HEK293T (cell line): ENCODE results near the gene SLC49A3.
"Not testable (repeated sequence)": the region's sequence is repeated elsewhere in the genome, so short reads cannot be mapped to it uniquely, and the experiment has no call there.

Experiments
- CTCF ChIA-PET: fragments of 350-600 bp; formaldehyde crosslinking; extraction: SDS; loops from one replicate; lab custom pipeline; 2021; ENCODE audit warnings: antibody characterized with exemption, inconsistent platforms; lab: Yijun Ruan, JAX
- POLR2A ChIA-PET: fragments of 350-600 bp; formaldehyde crosslinking; extraction: SDS; loops from one replicate; lab custom pipeline; 2020; ENCODE audit warnings: antibody characterized with exemption, inconsistent platforms; lab: Yijun Ruan, JAX
- DNase-seq: peaks from one replicate; pipeline ENCODE4 v3.0.0; 2012; ENCODE audit warnings: mixed read lengths; ENCODE audit errors: extremely low spot score
- ARNT ChIP-seq: fragments of 450-650 bp; IDR thresholded peaks from 2 replicates; pipeline ENCODE4 v1.6.1; 2017; ENCODE audit warnings: mild to moderate bottlenecking
- BHLHE40 ChIP-seq: fragments of 450-650 bp; IDR thresholded peaks from 2 replicates; pipeline ENCODE4 v1.6.1; 2016; ENCODE audit warnings: mild to moderate bottlenecking, moderate library complexity, borderline replicate concordance
- CTBP1 ChIP-seq: fragments of 450-650 bp; IDR thresholded peaks from 2 replicates; pipeline ENCODE4 v1.6.1; 2016; ENCODE audit warnings: borderline replicate concordance
- ELF4 ChIP-seq: fragments of 450-650 bp; IDR thresholded peaks from 2 replicates; pipeline ENCODE4 v1.6.1; 2017; ENCODE audit warnings: antibody characterized with exemption
- FOXA1 ChIP-seq: fragments of 450-650 bp; IDR thresholded peaks from 2 replicates; pipeline ENCODE4 v1.6.1; 2016; ENCODE audit warnings: mild to moderate bottlenecking
- FOXK2 ChIP-seq: fragments of 450-650 bp; IDR thresholded peaks from 2 replicates; pipeline ENCODE4 v1.6.1; 2016; ENCODE audit warnings: mild to moderate bottlenecking
- FOXM1 ChIP-seq: fragments of 450-650 bp; IDR thresholded peaks from 2 replicates; pipeline ENCODE4 v1.6.1; 2017; ENCODE audit warnings: mild to moderate bottlenecking, borderline replicate concordance
- HDGF ChIP-seq: fragments of 450-650 bp; IDR thresholded peaks from 2 replicates; pipeline ENCODE4 v1.6.1; 2017; ENCODE audit warnings: antibody characterized with exemption, borderline replicate concordance
- L3MBTL2 ChIP-seq: fragments of 450-650 bp; conservative IDR thresholded peaks from 2 replicates; pipeline ENCODE4 v1.6.1; 2016; ENCODE audit warnings: mild to moderate bottlenecking
- LEF1 ChIP-seq: fragments of 450-650 bp; IDR thresholded peaks from 2 replicates; pipeline ENCODE4 v1.6.1; 2017; ENCODE audit warnings: mild to moderate bottlenecking, borderline replicate concordance
- NFRKB ChIP-seq: fragments of 450-650 bp; IDR thresholded peaks from 2 replicates; pipeline ENCODE4 v1.6.1; 2016; ENCODE audit warnings: mild to moderate bottlenecking, moderate library complexity
- PKNOX1 ChIP-seq: fragments of 450-650 bp; IDR thresholded peaks from 2 replicates; pipeline ENCODE4 v1.6.1; 2016
- SP1 ChIP-seq: fragments of 450-650 bp; IDR thresholded peaks from 2 replicates; pipeline ENCODE4 v1.6.1; 2017
- SUZ12 ChIP-seq: fragments of 450-650 bp; IDR thresholded peaks from 2 replicates; pipeline ENCODE4 v1.6.1; 2016; ENCODE audit warnings: mild to moderate bottlenecking
- TARDBP ChIP-seq: fragments of 450-650 bp; IDR thresholded peaks from 2 replicates; pipeline ENCODE4 v1.6.1; 2016
- ZNF384 ChIP-seq: fragments of 450-650 bp; IDR thresholded peaks from 2 replicates; pipeline ENCODE4 v1.6.1; 2016

SLC49A3 gene

DNA sequence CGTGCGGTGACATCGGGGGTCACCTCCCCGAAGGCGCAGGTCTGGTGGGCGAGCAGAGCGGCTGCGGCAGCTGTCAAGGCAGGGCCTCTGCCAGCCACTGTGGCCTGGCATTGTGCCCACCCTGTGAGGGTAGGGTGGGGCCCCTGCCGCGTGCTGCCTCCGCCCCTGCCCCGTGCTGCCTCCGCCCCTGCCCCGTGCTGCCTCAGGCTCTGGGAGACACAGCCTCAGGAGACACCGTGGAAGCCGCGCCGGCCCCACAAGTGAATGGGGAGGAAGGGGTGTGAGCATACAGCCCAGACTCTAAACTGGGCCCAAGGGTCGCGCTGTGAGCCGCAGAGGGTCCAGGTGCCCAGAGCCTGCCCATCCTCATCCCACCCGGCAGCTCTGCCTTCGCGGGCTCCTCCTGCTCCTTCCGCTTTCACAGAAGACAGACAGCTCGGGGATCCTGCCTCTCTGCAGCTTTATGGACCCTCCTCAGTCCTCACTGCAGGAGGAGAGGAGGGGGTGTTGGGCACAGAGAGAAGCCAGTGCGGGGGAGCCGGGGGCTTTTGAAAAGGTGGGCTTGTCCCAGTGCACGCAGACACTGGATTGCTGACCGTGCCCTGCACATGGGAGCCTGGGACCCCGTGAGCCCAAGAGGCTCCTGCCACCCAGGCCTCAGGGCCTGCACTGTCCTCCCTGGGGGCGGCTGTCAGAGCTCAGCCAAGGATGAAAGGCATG, 44.1 kb upstream of the SLC49A3 start:
- TF ChIP-seq SUZ12 (no peak), SP1 (no peak), ARNT (no peak), ELF4 (no peak), FOXK2 (no peak), BHLHE40 (no peak), CTBP1 (no peak), TARDBP (no peak), FOXM1 (no peak), HDGF (no peak), PKNOX1 (no peak), L3MBTL2 (no peak), FOXA1 (no peak), ZNF384 (no peak), NFRKB (no peak)
- CTCF ChIA-PET: no interaction called here
- DNase-seq: no peak
- POLR2A ChIA-PET: no interaction called here

- TF ChIP-seq SUZ12 (no peak), CTBP1 (no peak), ELF4 (no peak), ARNT (no peak), SP1 (no peak)
- no peak for DNase-seq
- POLR2A ChIA-PET: no interaction called here
- CTCF ChIA-PET: no interaction called here
These were observed 43.5 kb upstream of the SLC49A3 start for GRCh38 chr4:732486-732885.

DNA sequence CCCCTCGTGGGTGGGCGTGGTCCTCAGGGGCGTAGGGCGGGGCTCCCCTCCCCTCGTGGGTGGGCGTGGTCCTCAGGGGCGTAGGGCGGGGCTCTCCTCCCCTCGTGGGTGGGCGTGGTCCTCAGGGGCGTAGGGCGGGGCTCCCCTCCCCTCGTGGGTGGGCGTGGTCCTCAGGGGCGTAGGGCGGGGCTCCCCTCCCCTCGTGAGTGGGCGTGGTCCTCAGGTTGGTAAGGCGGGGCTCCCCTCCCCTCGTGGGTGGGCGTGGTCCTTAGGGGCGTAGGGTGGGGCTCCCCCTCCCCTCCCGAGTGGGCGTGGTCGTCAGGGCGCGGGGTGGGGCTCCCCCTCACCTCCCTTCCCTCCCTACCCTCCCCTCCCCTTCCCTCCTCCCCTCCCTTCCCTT, 43.0 kb upstream of the SLC49A3 start:
- POLR2A ChIA-PET, DNase-seq, CTCF ChIA-PET: not testable (repeated sequence)

DNA sequence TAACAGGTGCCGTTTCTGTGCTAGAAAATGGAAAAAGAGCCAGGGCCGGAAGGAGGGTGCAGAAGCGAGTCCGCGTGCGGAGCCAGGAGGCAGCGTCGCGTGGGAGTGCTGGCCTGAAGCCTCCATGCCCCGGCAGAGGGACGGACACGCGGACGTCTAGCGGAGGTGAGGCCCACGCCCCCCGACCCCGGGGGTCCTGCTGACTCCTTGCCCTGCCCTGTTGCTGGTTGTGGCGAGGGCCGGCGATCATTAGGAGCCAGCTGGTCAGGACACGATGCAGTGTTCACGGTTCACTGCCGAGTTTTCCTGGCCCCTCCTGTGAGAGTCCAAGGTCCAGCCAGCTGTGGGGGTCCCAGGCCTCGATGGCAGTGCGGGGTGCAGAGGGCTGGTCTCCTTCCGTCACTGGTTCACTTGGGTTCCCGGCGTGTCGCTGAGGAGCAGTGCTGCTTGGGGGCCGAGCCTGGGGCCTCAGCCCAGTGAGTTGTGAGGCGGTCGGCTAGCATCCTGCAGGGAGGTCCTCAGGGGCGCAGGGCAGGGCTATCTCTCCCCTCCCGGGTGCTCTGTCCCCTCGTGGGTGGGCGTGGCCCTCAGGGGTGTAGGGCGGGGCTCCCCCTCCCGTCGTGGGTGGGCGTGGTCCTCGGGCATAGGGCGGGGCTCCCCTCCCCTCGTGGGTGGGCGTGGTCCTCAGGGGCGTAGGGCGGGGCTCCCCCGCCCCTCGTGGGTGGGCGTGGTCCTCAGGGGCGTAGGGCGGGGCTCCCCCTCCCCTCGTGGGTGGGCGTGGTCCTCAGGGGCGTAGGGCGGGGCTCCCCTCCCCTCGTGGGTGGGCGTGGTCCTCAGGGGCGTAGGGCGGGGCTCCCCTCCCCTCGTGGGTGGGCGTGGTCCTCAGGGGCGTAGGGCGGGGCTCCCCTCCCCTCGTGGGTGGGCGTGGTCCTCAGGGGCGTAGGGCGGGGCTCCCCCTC, 42.3 kb upstream of the SLC49A3 start:
- CTCF ChIA-PET, POLR2A ChIA-PET, DNase-seq: not testable (repeated sequence)

- no peak for DNase-seq
- CTCF ChIA-PET: no interaction called here
- TF ChIP-seq LEF1: no peak
- TF ChIP-seq HDGF: no peak
- TF ChIP-seq SP1: no peak
- TF ChIP-seq FOXM1: no peak
- no peak for TF ChIP-seq BHLHE40
- POLR2A ChIA-PET: no interaction called here
These were observed 41.6 kb upstream of the SLC49A3 start for GRCh38 chr4:730511-730910.

GRCh38 chr4:729336-730315, 40.7 kb upstream of the SLC49A3 start:
- TF ChIP-seq ARNT (no peak), PKNOX1 (no peak), FOXK2 (no peak), FOXA1 (no peak)
- no peak for DNase-seq
- POLR2A ChIA-PET: no interaction called here
- CTCF ChIA-PET: no interaction called here

- CTCF ChIA-PET: no interaction called here
- POLR2A ChIA-PET: no interaction called here
- TF ChIP-seq FOXK2 (no peak), HDGF (no peak), LEF1 (no peak), FOXM1 (no peak)
- no peak for DNase-seq
These were observed 38.6 kb upstream of the SLC49A3 start for GRCh38 chr4:727576-727975.
